Body of pancreas (tissue), 4 donors: ENCODE measurements around the gene HPX.

Experiments used
- POLR2A ChIP-seq, 3 donors: fragments of 450-650 bp; IDR thresholded peaks; one replicate each; pipeline ENCODE4 v1.6.1; 2016; ENCODE audit warnings: antibody characterized with exemption in 3 of 3, mild to moderate bottlenecking in 2 of 3
- TF ChIP-seq, protein P1 (sequence below), 7 experiments: fragments of 450-650 bp in 4 of 7; fragments of 200-600 bp in 3 of 7; sonication (generic) in 3 of 7; IDR thresholded peaks; one replicate each; pipeline ENCODE4 v1.5.1; 2016 to 2019; ENCODE audit warnings: antibody characterized with exemption in 7 of 7

DNA sequence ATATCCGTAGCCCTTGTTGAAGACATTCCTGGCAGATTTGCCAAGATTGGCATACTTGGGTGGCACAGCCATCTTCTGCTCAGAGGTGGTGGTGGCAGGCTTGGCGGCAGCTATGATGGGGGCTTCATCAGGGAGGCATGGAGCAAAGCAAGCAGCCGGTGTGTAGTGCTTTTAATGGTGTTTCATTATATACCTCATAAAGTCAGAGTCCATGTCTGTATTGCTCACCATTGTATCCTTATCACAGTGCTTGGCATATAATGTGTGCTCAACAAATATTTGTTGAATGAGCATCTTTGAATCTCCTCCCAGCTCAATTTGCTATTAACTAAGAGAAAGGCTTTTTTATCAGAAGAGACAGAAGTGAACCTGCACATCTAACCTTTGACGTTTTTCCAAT, 48.5 kb upstream of the HPX start:
- TF ChIP-seq POLR2A (IDR thresholded peaks at IDR 0.05), result no peak
- TF ChIP-seq, protein P1, sequence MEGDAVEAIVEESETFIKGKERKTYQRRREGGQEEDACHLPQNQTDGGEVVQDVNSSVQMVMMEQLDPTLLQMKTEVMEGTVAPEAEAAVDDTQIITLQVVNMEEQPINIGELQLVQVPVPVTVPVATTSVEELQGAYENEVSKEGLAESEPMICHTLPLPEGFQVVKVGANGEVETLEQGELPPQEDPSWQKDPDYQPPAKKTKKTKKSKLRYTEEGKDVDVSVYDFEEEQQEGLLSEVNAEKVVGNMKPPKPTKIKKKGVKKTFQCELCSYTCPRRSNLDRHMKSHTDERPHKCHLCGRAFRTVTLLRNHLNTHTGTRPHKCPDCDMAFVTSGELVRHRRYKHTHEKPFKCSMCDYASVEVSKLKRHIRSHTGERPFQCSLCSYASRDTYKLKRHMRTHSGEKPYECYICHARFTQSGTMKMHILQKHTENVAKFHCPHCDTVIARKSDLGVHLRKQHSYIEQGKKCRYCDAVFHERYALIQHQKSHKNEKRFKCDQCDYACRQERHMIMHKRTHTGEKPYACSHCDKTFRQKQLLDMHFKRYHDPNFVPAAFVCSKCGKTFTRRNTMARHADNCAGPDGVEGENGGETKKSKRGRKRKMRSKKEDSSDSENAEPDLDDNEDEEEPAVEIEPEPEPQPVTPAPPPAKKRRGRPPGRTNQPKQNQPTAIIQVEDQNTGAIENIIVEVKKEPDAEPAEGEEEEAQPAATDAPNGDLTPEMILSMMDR (IDR thresholded peaks at IDR 0.05), result no peak
